Measurements from ENCODE around the gene RFC2.

The RFC2 gene

GRCh38 chr7:74183653-74184450 is 70.3 kb downstream of the RFC2 start:
- H3K4me3 ChIP-seq (ENCODE audit: low read depth, low read length) = no peak overlapping the region
- TF ChIP-seq CTCF (conservative IDR thresholded peaks at IDR 0.05; ENCODE audit: low read depth, low read length) = peak; percentile 51
- DNase-seq (ENCODE audit: low read depth) = no peak

- no peak for TF ChIP-seq CTCF (conservative IDR thresholded peaks at IDR 0.05; ENCODE audit: low read depth, low read length)
- DNase-seq (ENCODE audit: low read depth) = no peak
- H3K4me3 ChIP-seq (ENCODE audit: low read depth, low read length) = no peak overlapping the region
Observed at GRCh38 chr7:74183142-74183541, 71.1 kb downstream of the RFC2 start.

GRCh38 chr7:74182453-74183090 is 71.6 kb downstream of the RFC2 start:
- DNase-seq (ENCODE audit: low read depth) = no peak
- H3K4me3 ChIP-seq (ENCODE audit: low read depth, low read length) = no peak overlapping the region
- no peak for TF ChIP-seq CTCF (conservative IDR thresholded peaks at IDR 0.05; ENCODE audit: low read depth, low read length)

GRCh38 chr7:74181821-74182220 is 72.4 kb downstream of the RFC2 start:
- no peak for TF ChIP-seq CTCF (conservative IDR thresholded peaks at IDR 0.05; ENCODE audit: low read depth, low read length)
- no peak for DNase-seq (ENCODE audit: low read depth)
- no peak overlapping the region for H3K4me3 ChIP-seq (ENCODE audit: low read depth, low read length)

Measured in choroid plexus epithelial cell (primary cell).